ENCODE results near the gene LPCAT2. TPM values are rescaled to one million over a fixed set of nuclear protein-coding genes. Genes with fewer than 3 reads are reported as not detected.

LPCAT2 gene
- total RNA-seq, 2 donors from 2014 or later: 6.4 to 6.8 TPM

DNA sequence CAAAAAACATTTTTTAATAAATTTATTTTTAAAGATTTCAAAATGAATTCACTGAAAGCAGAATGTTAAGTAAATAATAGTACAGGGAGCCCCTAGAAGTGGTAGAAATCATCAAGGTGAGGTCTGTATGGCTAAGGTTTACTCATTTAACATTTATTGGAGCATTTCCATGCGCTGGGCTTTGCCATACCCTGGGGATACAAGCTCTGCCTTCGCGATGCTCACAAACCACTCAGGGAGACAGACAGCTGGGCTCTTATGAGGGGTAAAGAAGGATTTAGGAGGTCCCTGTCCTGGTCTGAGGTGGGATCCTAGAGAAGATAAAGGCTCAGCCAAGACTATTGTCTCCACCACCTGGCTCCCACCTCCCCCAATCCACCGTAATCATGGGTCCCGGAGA, 11.3 kb upstream of the LPCAT2 start:
- H3K9ac ChIP-seq (ENCODE audit: extremely low read depth, low read length, poor library complexity, severe bottlenecking): no peak overlapping the region
- peaks cover 1% of the 10 kb centered on the region for H3K4me1 Mint-ChIP-seq
- no peak overlapping the region for H3K4me3 ChIP-seq (ENCODE audit: low read length)
- no peaks in the 10 kb centered on the region for H3K9me3 ChIP-seq (ENCODE audit: control insufficient read depth, low read length)
- peaks cover 17% of the 10 kb centered on the region for H3K36me3 Mint-ChIP-seq (ENCODE audit: low read depth)
- H3K27ac ChIP-seq (ENCODE audit: low read depth, low read length): no peak overlapping the region
- TF ChIP-seq, protein P1, sequence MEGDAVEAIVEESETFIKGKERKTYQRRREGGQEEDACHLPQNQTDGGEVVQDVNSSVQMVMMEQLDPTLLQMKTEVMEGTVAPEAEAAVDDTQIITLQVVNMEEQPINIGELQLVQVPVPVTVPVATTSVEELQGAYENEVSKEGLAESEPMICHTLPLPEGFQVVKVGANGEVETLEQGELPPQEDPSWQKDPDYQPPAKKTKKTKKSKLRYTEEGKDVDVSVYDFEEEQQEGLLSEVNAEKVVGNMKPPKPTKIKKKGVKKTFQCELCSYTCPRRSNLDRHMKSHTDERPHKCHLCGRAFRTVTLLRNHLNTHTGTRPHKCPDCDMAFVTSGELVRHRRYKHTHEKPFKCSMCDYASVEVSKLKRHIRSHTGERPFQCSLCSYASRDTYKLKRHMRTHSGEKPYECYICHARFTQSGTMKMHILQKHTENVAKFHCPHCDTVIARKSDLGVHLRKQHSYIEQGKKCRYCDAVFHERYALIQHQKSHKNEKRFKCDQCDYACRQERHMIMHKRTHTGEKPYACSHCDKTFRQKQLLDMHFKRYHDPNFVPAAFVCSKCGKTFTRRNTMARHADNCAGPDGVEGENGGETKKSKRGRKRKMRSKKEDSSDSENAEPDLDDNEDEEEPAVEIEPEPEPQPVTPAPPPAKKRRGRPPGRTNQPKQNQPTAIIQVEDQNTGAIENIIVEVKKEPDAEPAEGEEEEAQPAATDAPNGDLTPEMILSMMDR (conservative IDR thresholded peaks at IDR 0.05): no peak
- H3K4me1 ChIP-seq (ENCODE audit: control insufficient read depth, insufficient read depth, low read length): no peaks in the 10 kb centered on the region
- WGBS, 2 experiments (ENCODE audit: insufficient coverage in 1 of 2, insufficient read length in 1 of 2): 90 to 93% methylated on average over 5 of the region's 5 CpGs
- H3K27me3 Mint-ChIP-seq (ENCODE audit: insufficient read depth): no peaks in the 10 kb centered on the region
- DNase-seq: peak; percentile 12
- H3K9me3 Mint-ChIP-seq: no peaks in the 10 kb centered on the region
- H3K27me3 ChIP-seq (ENCODE audit: control insufficient read depth, insufficient read depth, low read length, poor library complexity, severe bottlenecking): no peaks in the 10 kb centered on the region
- no peaks in the 10 kb centered on the region for H3K36me3 ChIP-seq (ENCODE audit: control insufficient read depth, insufficient read depth, low read length)
- no peak overlapping the region for H3K4me3 Mint-ChIP-seq
- H3K27ac Mint-ChIP-seq: no peak overlapping the region

DNA sequence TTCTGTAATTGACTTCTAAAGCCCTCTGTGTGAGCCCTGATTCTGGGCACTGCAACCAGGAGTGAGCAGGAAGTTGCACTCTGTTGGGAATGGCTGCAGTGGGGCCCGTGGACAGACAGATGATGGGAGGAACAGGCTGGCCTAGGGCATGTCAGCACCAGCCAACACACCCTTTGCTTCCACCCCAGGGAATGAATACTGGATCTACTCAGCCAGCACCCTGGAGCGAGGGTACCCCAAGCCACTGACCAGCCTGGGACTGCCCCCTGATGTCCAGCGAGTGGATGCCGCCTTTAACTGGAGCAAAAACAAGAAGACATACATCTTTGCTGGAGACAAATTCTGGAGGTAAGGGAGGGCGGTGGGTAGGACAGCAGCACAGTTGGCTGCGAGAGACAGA, 10.8 kb upstream of the LPCAT2 start:
- TF ChIP-seq, protein P1 (conservative IDR thresholded peaks at IDR 0.05): no peak
- no peaks in the 10 kb centered on the region for H3K4me1 ChIP-seq (ENCODE audit: control insufficient read depth, insufficient read depth, low read length)
- H3K27ac ChIP-seq (ENCODE audit: low read depth, low read length): no peak overlapping the region
- H3K9ac ChIP-seq (ENCODE audit: extremely low read depth, low read length, poor library complexity, severe bottlenecking): no peak overlapping the region
- H3K27me3 ChIP-seq (ENCODE audit: control insufficient read depth, insufficient read depth, low read length, poor library complexity, severe bottlenecking): no peaks in the 10 kb centered on the region
- Mint-ChIP-seq H3K4me1 (peaks cover 1% of the 10 kb centered on the region), H3K27ac (no peak overlapping the region), H3K27me3 (ENCODE audit: insufficient read depth) (no peaks in the 10 kb centered on the region), H3K4me3 (no peak overlapping the region), H3K36me3 (ENCODE audit: low read depth) (peaks cover 17% of the 10 kb centered on the region), H3K9me3 (no peaks in the 10 kb centered on the region)
- H3K4me3 ChIP-seq (ENCODE audit: low read length): no peak overlapping the region
- no peaks in the 10 kb centered on the region for H3K36me3 ChIP-seq (ENCODE audit: control insufficient read depth, insufficient read depth, low read length)
- no peaks in the 10 kb centered on the region for H3K9me3 ChIP-seq (ENCODE audit: control insufficient read depth, low read length)
- WGBS, 2 experiments (ENCODE audit: insufficient coverage in 1 of 2, insufficient read length in 1 of 2): 93 to 100% methylated on average over 5 to 6 of the region's 6 CpGs
- peak; percentile 37 for DNase-seq

DNA sequence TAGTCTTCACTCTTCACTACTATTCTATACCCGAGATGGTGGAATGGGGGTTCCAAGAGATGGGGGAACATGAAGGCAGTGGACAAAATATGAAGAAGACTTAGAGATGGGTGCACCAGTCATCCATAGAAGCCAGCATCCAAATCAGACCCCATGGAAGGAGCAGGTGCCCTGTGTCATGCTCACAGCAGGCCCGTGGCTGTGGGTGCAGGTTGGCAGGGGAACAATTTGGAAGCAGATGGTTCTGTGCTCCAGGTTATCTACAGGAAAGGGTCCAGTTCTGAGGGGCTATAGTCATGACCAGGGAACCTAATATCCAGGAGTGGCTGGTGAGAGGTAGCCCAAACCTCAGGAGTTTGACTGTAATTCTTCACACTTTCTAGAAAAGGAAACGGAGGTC, 9.6 kb upstream of the LPCAT2 start:
- no peak for DNase-seq
- no peaks in the 10 kb centered on the region for H3K4me1 ChIP-seq (ENCODE audit: control insufficient read depth, insufficient read depth, low read length)
- H3K9ac ChIP-seq (ENCODE audit: extremely low read depth, low read length, poor library complexity, severe bottlenecking): no peak overlapping the region
- WGBS, 2 experiments (ENCODE audit: insufficient coverage in 1 of 2, insufficient read length in 1 of 2): 92 to 95% methylated on average over 2 to 3 of the region's 3 CpGs
- Mint-ChIP-seq H3K4me1 (peaks cover 1% of the 10 kb centered on the region), H3K27me3 (ENCODE audit: insufficient read depth) (no peaks in the 10 kb centered on the region), H3K27ac (no peak overlapping the region), H3K9me3 (no peaks in the 10 kb centered on the region), H3K36me3 (ENCODE audit: low read depth) (peaks cover 19% of the 10 kb centered on the region), H3K4me3 (no peak overlapping the region)
- TF ChIP-seq, protein P1 (conservative IDR thresholded peaks at IDR 0.05): no peak
- H3K27ac ChIP-seq (ENCODE audit: low read depth, low read length): peak overlapping the region; percentile 98
- H3K9me3 ChIP-seq (ENCODE audit: control insufficient read depth, low read length): no peaks in the 10 kb centered on the region
- H3K4me3 ChIP-seq (ENCODE audit: low read length): no peak overlapping the region
- H3K36me3 ChIP-seq (ENCODE audit: control insufficient read depth, insufficient read depth, low read length): no peaks in the 10 kb centered on the region
- no peaks in the 10 kb centered on the region for H3K27me3 ChIP-seq (ENCODE audit: control insufficient read depth, insufficient read depth, low read length, poor library complexity, severe bottlenecking)
